HG03575 (cell line): ENCODE results near the gene SUGCT.
"Not testable (repeated sequence)": the region's sequence is repeated elsewhere in the genome, so short reads cannot be mapped to it uniquely, and the experiment has no call there.

ENCODE experiments used
- ATAC-seq: cut with Tn5 transposase; IDR thresholded peaks from one replicate; pipeline ENCODE4 v1.9.1; 2021; ENCODE audit not compliant: unreplicated experiment, insufficient number of reproducible peaks, low FRiP score; ENCODE audit errors: extremely low read depth

SUGCT gene

DNA sequence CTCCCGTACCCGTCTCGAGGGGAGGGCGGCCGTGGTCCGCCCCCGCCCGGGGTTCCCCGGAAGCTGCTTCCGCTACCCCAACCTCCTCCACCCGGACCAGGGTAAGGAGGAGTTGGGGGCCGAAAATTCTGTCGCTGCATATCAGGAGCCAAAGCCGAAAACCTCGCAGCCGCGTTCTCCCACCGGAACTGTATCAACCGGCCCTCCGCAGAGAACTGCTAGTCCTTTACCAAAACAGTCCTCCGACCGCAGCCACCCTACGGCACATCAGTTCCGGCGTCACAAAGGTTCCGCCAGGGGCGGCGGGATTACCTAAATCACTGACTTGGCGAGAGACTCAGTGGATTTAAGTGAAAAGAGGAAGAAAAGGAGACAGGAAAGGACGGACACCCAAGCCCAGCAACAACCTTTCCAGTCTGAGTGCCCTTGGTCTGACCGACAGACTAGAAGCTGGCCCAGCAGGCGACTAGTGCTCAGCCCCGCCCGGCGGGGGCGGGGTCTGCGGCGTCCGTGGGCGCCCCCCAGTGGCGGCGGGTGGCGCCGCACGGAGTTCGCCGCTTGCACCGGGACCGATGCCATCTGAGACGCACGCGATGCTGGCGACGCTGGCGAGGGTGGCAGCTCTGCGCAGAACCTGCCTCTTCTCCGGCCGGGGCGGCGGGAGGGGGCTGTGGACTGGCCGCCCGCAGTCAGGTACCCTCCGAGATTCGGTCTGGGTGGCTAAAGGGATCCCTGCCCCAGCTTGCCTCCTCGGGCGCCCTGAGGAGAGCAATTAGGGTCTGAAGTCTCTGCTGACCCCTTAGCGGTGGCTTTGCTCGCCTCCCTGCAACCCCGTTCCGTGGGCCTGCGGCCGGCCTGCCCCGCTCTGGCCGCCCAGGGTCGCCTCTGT, at the start of gene SUGCT, which contains the start of gene MPLKIP:
Gene SUGCT, plus strand, starts transcription at position 578 of the 889 bp plus-strand sequence.
Gene MPLKIP, minus strand, starts transcription at position 195 of the 889 bp plus-strand sequence. Its CDS starts 55 bp downstream, at position 140.
- peak; percentile 57 for ATAC-seq

DNA sequence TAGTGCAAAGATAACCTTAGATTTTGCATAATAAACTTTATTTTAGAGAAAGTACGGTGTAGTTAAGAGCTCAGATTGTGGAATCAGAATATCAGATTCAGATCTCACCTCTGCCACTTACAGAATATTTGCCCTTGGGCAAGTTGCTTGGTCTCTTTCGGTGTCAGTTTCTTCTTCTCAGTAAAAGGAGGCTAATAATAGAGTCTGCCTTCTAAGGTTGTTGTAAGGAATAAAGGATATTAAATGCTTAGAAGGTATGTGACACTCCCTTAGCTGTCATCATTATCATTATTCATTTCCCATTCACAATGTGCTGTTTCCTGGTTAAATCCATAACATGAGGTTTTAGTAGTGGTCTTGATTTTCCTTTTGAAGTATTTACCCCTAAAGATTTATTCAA, 42.6 kb upstream of the SUGCT start:
- no peak for ATAC-seq

DNA sequence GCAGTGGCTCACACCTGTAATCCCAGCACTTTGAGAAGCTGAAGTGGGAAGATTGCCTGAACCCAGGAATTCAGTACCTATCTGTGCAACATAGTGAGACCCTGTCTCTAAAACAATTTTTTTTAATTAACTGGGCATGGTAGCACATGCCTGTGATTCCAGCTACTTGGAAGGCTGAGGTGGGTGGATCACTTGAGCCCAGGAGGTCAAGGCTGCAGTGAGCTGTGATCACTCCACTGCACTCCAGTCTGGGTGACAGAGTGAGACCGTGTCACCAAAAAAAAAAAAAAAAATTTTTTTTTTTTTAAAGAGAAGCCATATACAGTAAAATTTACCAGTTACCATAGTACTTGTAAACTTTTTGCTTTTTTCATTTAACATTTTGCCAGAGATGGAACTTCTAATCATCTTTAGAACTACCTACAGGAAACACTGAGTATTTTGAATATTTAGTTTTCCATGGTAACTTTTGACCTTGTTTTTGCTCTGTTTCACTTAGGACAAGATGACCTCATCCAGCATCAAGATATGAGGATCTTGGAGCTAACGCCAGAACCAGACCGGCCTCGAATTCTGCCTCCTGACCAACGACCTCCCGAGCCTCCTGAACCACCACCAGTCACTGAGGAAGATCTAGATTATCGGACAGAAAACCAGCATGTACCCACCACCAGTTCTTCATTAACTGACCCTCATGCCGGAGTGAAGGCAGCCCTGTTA, 41.0 kb upstream of the SUGCT start:
- ATAC-seq: no peak

DNA sequence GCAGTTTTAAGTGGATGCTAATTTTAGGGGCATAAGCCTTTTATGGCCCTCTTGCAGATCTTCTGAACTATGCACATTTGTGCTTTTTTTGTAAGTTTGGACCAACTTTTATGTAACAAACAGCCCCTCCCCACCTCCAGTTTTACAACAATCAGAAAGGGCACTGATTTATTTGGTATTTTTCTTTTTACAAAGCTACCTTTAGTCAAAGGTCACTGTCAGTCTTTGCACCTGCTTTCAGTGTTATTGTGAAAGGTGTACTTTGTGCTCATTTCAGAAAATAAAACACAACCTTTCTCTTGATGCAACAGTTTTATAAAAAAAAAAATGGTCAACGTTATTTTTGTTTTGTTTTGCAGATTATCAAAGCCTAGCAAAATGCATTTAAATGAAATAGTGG, 39.6 kb upstream of the SUGCT start:
- no peak for ATAC-seq

- no peak for ATAC-seq
These were observed 39.0 kb upstream of the SUGCT start for GRCh38 chr7:40095695-40096327.

GRCh38 chr7:40097728-40098127, 37.1 kb upstream of the SUGCT start:
- ATAC-seq: no peak

- ATAC-seq: no peak
These were observed 36.0 kb upstream of the SUGCT start for GRCh38 chr7:40098810-40099209.

GRCh38 chr7:40099837-40100236, 35.0 kb upstream of the SUGCT start:
- ATAC-seq: no peak

DNA sequence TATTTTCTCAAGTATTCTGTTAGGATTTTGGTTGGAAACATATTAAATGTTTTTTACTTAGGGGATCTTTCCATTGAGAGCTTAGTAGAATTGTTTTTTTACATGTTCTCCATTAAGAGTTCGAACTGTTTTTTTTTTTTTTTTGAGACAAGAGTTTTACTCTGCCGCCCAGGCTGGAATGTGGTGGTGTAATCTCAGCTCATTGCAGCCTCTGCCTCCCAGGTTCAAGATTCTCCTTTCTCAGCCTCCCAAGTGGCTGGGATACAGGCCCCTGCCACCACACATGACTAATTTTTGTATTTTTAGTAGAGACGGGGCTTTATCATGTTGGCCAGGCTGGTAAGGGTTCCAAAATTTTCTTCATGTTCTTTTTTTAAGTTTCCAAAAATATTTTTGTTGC, 33.6 kb upstream of the SUGCT start:
- no peak for ATAC-seq

DNA sequence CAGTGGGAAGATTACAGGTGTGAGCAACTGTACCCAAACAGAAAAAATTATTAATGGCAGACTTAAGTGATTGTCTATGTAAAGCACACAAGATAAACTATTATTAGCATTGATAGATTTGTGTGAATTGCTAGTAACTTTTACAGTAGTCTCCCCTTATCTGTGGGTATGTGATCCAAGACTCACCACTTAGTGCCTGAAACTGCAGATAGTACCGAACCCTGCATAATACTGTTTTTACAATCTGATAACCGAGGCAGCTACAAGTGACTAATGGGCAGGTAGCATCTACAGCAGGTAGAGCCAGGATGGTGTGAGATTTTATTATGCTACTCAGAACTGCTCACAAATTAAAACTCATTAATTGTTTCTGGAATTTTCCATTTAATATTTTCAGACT, 31.9 kb upstream of the SUGCT start:
- ATAC-seq: no peak

DNA sequence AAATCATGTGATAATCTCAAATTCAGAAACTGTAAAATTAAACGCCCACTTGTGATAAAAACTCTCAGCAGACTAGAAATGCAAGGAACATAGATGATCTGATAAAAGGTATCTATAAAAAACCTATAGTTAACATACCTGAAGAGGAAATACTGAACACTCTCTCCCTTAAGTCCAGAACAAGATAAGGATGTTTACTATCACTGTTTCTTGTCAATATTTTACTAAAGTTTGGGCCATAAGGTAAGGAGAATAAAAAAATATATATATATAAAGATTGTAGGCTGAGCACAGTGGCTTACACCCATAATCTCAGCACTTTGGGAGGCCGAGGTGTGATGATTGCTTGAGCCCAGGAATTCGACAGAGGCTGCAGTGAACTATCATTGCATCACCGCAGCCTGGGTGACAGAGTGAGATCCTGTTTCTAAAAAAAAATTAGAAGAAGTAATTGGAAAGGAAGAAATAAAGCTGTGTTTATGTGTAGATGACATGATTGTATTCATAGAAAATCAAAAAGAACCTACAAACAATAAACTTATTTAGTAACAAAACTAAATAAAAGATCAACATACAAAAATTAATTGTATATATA, 28.8 kb upstream of the SUGCT start:
- ATAC-seq: no peak

DNA sequence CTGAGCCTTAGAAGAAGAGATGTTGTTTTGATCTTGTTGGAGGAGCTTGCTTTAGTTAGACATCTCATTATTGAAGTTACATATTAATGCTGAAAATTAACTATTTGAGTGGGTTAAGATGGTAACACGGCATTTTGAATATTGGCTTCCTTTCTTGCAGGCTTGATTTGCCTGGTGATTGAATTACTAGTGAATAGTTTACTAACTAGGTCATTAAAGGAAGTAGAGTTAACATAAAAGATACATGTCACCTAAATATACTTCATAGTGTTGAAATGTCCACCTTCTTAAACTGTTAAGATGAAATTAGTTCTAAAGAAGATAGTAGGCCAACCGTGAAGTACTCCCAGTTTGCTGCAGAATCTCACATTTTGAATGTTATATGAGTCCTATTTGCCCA, 18.9 kb upstream of the SUGCT start:
- ATAC-seq: no peak

DNA sequence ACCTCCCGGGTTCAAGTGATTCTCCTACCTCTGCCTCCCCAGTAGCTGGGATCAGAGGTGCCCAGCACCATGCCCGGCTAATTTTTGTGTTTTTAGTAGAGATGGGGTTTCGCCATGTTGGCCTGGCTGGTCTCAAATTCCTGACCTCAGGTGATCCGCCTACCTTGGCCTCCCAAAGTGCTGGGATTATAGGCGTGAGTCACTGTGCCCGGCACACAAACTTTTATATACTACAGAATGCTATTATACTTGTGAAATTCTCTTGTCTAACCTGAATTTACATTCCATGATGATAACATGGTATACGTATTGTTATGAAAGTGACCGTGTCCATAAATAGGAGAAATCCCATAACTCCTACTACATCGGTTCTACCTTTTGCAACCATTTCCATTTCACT, 17.6 kb upstream of the SUGCT start:
- not testable (repeated sequence) for ATAC-seq

DNA sequence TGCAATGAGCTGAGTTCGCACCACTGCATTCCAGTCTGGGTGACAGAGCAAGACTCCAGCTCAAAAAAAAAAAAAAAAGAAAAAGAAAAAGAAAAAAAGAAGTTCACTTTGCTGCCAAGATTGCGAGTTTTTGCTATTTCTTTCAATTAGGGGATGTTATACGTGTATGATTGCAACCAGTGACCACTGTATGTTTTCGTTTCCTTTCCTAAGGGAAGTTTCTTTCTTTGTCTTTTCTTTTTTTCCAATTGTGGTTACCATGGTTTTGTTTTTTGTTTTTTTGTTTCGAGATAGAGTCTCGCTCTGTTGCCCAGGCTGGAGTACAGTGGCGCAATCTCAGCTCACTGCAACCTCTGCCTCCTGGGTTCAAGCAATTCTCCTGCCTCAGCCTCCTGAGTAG, 16.6 kb upstream of the SUGCT start:
- not testable (repeated sequence) for ATAC-seq

DNA sequence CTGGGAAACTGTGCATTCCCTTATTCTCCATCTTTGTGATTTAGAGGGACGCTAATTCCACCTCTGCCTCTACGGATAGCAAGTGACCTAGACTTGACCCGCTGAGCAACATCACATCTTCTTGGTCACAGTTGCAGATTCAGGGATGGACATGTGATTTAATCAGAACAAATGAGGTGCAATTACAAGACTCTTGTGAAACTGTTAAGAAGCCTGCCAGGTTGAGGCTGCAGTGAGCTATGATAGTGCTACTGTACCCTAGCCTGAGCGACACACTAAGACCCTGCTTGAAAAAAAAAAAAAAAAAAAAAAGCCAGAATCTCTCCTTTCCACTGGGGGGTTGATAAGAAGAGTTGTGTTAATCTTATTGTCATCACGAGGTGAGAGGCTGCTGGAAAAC, 14.8 kb upstream of the SUGCT start:
- no peak for ATAC-seq

DNA sequence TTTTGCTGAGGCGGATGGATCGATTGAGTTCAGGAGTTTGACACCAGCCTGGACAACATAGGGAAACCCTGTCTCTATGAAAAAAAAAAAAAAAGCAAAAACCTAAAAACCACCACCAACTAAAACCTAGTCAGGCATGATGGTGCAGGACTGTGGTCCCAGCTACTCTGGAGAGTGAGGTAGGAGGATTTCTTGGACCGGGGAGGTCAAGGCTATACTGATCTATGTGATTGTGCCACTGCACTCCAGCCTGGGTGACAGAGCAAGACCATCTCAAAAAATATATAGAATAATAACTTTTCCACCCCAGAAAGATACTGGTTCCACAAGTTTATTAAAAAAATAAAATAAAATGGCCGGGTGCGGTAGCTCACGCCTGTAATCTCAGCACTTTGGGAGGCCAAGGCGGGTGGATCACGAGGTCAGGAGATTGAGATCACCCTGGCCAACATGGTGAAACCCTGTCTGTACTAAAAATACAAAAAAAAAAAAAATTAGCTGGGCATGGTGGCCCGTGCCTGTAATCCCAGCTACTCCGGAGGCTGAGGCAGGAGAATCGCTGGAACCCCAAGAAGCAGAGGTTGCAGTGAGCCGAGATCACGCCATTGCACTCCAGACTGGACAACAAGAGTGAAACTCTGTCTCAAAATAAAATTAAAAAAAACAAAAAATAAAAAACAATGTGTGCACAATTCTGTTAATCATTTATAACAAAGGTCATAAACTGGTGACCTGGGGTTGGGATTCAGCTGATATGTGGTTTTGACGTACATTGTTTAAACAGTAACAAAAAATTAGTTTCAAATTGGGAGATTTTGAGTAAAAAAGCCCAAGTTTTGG, 12.5 kb upstream of the SUGCT start:
- ATAC-seq: not testable (repeated sequence)

DNA sequence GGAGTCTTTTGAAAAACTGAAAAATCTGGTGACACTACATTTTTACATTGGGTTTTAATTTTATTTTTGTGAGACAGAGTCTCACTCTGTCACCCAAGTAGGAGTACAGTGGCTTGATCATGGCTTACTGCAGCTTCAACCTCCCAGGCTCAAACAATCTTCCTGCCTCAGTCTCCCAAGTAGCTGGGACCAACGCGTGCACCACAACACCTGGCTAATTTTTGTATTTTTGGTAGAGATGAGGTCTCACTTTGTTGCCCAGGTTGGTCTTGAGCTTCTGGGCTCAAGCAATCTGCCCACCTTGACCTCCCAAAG, 11.9 kb upstream of the SUGCT start:
- no peak for ATAC-seq

GRCh38 chr7:40133561-40134427, 1.0 kb upstream of the SUGCT start:
- no peak for ATAC-seq
